Nephron (organoid): ENCODE data around the gene DIPK1B.

Experiments used
- H3K27ac Mint-ChIP-seq, 3 experiments: 2 replicates each; pipeline ENCODE4 v1.8.0; 2020; ENCODE audit warnings: mixed read lengths in 3 of 3, mild to moderate bottlenecking in 2 of 3, moderate library complexity in 1 of 3
- H3K27me3 Mint-ChIP-seq: 2 replicates; pipeline ENCODE4 v1.8.0; 2021; ENCODE audit warnings: low read depth, mild to moderate bottlenecking, moderate library complexity, mixed read lengths
- H3K36me3 Mint-ChIP-seq: 2 replicates; pipeline ENCODE4 v1.8.0; 2020; ENCODE audit warnings: low read depth, mixed read lengths
- H3K4me1 Mint-ChIP-seq: 2 replicates; pipeline ENCODE4 v1.8.0; 2020; ENCODE audit warnings: mixed read lengths
- H3K4me3 Mint-ChIP-seq, 3 experiments: 2 replicates each; pipeline ENCODE4 v1.8.0; 2020; ENCODE audit warnings: mild to moderate bottlenecking in 3 of 3, mixed read lengths in 3 of 3, moderate library complexity in 2 of 3
- H3K9me3 Mint-ChIP-seq: 2 replicates; pipeline ENCODE4 v1.8.0; 2020; ENCODE audit warnings: mixed read lengths
- TF ChIP-seq, protein P1 (sequence below), 3 experiments: fragments of 200-600 bp; sonication (generic); IDR thresholded peaks; one replicate each; pipeline ENCODE4 v1.5.0; 2021; ENCODE audit warnings: antibody characterized with exemption in 3 of 3; ENCODE audit not compliant: unreplicated experiment in 3 of 3

Gene DIPK1B

GRCh38 chr9:136745389-136746154 is 33.2 kb downstream of the DIPK1B start:
- H3K4me1 Mint-ChIP-seq = no peaks in the 10 kb centered on the region
- no peak overlapping the region for H3K4me3 Mint-ChIP-seq
- TF ChIP-seq, protein P1, sequence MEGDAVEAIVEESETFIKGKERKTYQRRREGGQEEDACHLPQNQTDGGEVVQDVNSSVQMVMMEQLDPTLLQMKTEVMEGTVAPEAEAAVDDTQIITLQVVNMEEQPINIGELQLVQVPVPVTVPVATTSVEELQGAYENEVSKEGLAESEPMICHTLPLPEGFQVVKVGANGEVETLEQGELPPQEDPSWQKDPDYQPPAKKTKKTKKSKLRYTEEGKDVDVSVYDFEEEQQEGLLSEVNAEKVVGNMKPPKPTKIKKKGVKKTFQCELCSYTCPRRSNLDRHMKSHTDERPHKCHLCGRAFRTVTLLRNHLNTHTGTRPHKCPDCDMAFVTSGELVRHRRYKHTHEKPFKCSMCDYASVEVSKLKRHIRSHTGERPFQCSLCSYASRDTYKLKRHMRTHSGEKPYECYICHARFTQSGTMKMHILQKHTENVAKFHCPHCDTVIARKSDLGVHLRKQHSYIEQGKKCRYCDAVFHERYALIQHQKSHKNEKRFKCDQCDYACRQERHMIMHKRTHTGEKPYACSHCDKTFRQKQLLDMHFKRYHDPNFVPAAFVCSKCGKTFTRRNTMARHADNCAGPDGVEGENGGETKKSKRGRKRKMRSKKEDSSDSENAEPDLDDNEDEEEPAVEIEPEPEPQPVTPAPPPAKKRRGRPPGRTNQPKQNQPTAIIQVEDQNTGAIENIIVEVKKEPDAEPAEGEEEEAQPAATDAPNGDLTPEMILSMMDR (IDR thresholded peaks at IDR 0.05; ENCODE audit: unreplicated experiment in 3 of 3) = no peak
- no peaks in the 10 kb centered on the region for H3K9me3 Mint-ChIP-seq
- H3K36me3 Mint-ChIP-seq = no peaks in the 10 kb centered on the region
- H3K27me3 Mint-ChIP-seq = no peaks in the 10 kb centered on the region
- no peak overlapping the region for H3K27ac Mint-ChIP-seq

DNA sequence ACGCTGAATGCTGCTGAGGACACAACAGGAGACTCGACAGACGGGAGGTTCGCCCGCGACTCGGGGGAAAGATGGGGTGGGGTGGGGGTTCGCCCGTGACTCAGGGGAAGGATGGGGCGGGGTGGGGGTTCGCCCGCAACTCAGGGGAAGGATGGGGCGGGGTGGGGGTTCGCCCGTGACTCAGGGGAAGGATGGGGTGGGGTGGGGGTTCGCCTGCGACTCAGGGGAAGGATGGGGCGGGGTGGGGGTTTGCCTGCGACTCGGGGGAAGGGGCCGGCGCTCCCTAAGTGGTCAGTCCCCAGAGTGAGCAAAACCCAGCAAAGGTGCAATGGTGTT is 33.8 kb downstream of the DIPK1B start:
- Mint-ChIP-seq H3K27ac (no peak overlapping the region), H3K36me3 (no peaks in the 10 kb centered on the region), H3K27me3 (no peaks in the 10 kb centered on the region), H3K4me1 (no peaks in the 10 kb centered on the region), H3K9me3 (no peaks in the 10 kb centered on the region), H3K4me3 (no peak overlapping the region)
- TF ChIP-seq, protein P1 (IDR thresholded peaks at IDR 0.05; ENCODE audit: unreplicated experiment in 3 of 3) = no peak

DNA sequence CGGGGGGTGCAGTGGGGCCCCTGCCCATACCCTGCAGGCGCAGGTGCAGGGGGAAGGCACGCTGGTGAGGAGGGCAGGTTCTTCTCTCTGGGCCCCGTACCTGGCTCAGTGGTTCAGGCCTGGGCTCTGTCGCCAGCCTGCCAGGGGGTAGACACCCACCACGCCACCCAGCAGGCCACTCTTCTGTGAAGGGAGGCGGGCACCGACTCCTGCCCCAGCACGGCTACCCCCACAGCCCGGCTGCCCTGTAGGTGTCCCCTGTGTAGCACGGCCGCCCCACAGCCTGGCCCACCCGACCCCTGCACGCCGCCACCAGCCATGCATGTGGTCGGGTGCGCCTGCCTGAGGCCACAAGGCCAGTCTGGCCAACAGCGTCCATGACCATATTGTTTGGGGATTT is 34.2 kb downstream of the DIPK1B start:
- Mint-ChIP-seq H3K9me3 (peaks cover under 1% of the 10 kb centered on the region), H3K4me1 (no peaks in the 10 kb centered on the region), H3K27me3 (no peaks in the 10 kb centered on the region), H3K4me3 (no peak overlapping the region), H3K27ac (no peak overlapping the region), H3K36me3 (no peaks in the 10 kb centered on the region)
- TF ChIP-seq, protein P1 (IDR thresholded peaks at IDR 0.05; ENCODE audit: unreplicated experiment in 3 of 3) = no peak

DNA sequence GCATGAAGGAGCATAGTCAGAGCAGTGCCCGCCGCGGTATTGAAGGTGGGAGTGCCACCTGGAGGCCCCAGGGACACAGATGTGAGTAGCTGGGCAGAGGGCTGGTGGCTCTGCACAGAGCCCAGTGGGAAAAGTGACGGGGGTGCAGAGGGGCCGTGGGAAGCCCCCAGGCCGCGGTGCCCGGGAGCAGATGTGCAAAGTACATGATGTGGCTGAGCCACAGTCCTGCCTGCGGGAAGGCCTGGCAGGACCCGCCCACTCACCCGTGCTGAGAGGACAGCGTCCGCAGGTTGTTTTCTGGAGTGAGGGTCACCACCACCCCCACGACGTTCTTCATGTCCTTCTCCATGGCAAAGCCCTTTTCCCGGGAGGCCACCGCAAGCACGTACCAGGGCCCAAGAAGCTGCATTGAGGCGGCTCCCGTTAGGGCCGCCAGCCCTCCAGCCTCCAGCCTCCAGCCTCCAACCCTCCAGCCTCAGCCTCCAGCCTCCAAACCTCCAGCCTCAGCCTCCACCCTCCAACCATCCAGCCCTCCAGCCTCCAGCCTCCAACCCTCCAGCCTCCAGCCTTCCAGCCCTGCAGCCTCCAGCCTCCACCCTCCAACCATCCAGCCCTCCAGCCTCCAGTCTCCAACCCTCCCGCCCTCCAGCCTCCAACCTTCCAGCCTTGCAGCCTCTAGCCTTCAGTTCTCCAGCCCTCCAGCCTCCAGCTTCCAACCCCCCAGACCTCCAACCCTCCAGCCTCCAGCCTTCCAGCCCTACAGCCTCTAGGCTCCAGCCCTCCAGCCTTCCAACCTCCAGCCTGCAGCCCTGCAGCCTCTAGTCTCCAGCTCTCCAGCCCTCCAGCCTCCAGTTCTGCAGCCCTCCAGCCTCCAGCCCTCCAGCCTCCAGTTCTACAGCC is 35.0 kb downstream of the DIPK1B start:
- TF ChIP-seq, protein P1 (IDR thresholded peaks at IDR 0.05; ENCODE audit: unreplicated experiment in 3 of 3) = no peak
- Mint-ChIP-seq H3K4me3 (no peak overlapping the region), H3K36me3 (no peaks in the 10 kb centered on the region), H3K9me3 (peaks cover 8% of the 10 kb centered on the region), H3K27ac (no peak overlapping the region), H3K27me3 (no peaks in the 10 kb centered on the region), H3K4me1 (no peaks in the 10 kb centered on the region)

GRCh38 chr9:136748201-136748600 is 35.8 kb downstream of the DIPK1B start, which contains the start of gene LCN6:
TSS of gene LCN6 (minus strand) at chr9:136748525. CDS start at chr9:136748483, 42 bp downstream.
- Mint-ChIP-seq H3K27ac (no peak within 1 kb of the TSS), H3K4me3 (no peak within 1 kb of the TSS), H3K4me1 (no peaks in the 10 kb centered on the region), H3K27me3 (no peaks in the 10 kb centered on the region), H3K9me3 (peaks cover 14% of the 10 kb centered on the region), H3K36me3 (no peaks in the 10 kb centered on the region)
- TF ChIP-seq, protein P1 (IDR thresholded peaks at IDR 0.05; ENCODE audit: unreplicated experiment in 3 of 3) = no peak
